Peyer's patch (tissue), 4 donors: ENCODE results near the gene SH3GLB1.

Source experiments
- CTCF ChIP-seq, 6 experiments: fragments of 450-650 bp in 4 of 6; fragments of 200-600 bp in 2 of 6; sonication (generic) in 1 of 6; IDR thresholded peaks; one replicate each; pipeline ENCODE4 v1.5.1; 2017 to 2019; ENCODE audit warnings: antibody characterized with exemption in 6 of 6, mild to moderate bottlenecking in 3 of 6, moderate library complexity in 1 of 6
- POLR2A ChIP-seq, 2 donors: fragments of 450-650 bp; IDR thresholded peaks; one replicate each; pipeline ENCODE4 v1.5.1; 2017; ENCODE audit warnings: antibody characterized with exemption in 2 of 2, mild to moderate bottlenecking in 2 of 2, moderate library complexity in 2 of 2

GRCh38 chr1:86764523-86764922 is 60.1 kb downstream of the SH3GLB1 start:
- TF ChIP-seq CTCF (IDR thresholded peaks at IDR 0.05): no peak
- no peak for TF ChIP-seq POLR2A (IDR thresholded peaks at IDR 0.05)
